GM18867 (cell line): ENCODE results near the gene TMEM258.
A peak's percentile ranks its signal among the peaks of the same experiment; 100 is the strongest.

ENCODE experiments used
- ATAC-seq: cut with Tn5 transposase; IDR thresholded peaks from one replicate; pipeline ENCODE4 v1.9.1; 2021; ENCODE audit warnings: mild to moderate bottlenecking, moderate library complexity; ENCODE audit not compliant: unreplicated experiment

The TMEM258 gene

DNA sequence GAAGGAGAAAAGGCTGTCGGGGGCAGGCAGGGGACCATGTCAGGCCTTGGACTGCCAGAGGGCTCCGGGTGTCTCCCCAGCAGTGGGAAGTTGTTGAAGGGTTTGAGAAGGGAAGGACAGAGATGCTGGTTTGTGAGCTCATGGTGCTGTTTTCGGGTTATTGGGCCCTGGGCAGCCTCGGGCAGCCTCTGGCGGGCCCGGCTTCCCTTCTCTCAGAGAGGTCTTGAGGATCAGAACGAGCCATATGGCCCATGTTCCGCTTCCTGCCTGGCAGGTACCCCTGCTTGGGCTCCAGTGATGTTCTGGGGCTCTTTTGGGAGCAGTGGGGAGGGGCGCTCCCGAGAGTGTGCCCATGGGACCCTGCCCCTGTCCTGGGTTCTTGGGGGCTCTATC is 30.2 kb downstream of the TMEM258 start:
- ATAC-seq: no peak

DNA sequence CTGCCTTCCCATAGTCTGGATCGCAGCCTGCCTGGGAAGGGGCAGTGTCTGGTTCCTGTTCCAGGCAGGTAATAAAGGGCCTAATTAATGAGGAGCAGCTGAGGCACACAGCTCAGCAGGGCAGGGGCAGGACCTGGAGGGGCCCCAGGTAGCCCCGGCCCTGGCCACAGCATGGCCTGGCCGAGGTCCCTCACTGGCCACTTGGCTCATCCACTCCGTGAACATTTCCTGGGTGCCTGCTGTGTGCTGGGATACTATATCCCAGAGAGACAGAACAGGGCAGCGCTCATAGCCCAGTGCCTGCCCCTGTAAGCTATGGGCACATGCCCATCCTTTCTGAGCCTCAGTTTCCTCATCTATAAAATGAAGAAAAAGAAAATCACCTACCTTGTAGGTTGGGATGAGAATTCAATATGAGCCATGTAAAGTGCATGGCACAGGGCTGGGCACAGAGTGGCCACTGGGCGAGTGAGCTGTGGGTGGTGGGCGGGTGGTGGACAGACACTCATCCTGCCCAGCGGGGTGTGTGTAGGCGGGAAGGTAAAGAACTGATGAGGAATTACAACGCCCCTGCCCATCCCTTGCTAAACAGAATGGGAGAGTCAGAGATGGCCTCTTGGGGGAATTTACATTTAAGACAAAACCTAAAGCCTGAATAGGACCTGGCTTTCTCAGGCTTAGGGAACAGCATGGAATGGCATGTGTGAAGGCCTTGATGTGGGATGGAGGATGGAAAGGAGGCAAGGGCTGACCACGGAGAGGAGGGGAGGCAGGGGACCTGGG is 30.8 kb downstream of the TMEM258 start:
- no peak for ATAC-seq

DNA sequence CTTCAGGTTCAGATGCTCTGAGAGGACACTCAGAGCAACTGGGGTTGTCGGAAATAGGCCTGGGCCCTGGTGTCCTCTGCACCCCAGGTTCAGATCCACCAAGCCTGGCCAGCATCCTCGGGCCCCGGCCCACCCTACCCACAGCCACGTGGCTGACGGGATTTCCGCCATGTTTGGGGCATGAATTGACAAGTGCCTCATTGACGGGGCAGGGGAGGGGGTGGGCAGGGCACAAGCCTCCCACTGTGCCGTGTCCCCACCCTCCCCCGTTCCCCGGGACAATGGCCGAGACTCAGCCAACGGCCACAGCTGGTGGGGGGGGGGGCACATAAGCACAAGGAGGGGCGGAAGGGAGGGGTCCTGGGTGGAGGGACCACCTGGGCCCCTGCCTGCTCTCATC is 31.5 kb downstream of the TMEM258 start:
- no peak for ATAC-seq

DNA sequence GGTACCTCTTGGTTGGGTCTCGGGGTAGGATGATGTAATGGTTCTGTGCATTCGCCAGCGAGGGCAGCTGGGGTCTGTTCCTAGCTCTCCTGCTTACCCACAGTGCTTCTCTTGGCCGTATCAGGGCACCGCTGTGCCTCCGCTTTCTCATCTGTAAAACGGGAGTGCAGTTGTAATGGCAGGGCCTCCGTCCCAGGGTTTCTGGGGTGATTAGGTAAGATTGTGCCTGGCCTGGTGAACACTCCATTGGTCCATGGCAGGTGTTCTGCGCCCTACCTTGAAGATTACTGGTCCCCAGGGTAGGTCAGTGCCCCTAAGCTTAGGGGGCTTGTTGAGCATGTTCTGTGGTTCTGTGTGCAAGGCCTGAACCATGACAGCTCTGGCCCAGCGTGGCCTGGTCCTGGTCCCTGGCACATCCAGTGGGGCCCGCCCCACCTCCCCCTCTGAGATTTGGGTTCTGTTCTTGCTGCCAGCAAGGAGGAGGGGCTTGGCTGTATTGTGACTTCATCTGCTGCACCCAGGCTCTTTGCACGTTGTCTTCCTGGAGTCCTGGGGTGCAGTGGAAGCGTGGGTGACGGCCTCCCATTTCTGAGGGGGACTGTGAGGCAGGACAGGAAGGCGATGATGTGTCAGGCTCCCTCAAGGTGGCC is 35.1 kb downstream of the TMEM258 start:
- no peak for ATAC-seq

DNA sequence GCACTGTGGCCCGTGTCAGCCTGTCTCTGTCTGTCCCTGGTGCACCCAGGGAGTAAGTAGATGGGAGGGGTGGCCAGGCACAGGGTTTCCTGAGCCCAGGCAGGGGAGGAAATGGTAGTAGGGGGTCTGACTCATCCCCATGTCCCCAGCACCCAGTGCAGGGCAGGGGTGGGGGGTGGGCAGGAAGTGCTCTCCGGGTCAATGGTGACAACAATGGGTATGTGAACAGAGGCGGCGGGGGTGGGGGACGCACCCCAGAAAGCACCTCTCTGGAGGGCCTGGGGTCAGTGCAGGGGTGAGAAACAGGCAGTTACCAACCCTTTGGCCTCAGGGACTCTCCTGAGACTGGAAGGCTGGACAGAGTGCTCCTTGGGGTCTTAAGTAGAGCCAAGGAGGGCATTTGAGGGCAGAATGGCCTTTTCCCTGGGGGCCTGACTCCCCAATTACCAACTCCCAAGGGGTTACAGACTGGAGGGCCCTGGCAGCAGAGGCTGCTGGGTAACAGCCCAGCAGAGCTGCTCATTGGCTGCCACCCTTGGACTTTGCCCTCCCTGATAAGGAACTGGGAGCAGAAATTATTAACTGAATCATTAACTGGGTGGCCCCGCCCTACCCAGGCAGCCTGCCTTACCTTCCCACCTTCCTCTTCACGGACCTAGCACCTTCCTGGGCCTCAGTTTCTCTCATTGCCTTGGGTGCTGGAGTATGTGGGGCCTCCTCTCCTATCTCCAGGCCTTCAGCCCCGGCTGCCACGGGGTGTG is 35.8 kb downstream of the TMEM258 start:
- ATAC-seq: no peak

GRCh38 chr11:61756147-61756451 is 36.3 kb downstream of the TMEM258 start:
- no peak for ATAC-seq

DNA sequence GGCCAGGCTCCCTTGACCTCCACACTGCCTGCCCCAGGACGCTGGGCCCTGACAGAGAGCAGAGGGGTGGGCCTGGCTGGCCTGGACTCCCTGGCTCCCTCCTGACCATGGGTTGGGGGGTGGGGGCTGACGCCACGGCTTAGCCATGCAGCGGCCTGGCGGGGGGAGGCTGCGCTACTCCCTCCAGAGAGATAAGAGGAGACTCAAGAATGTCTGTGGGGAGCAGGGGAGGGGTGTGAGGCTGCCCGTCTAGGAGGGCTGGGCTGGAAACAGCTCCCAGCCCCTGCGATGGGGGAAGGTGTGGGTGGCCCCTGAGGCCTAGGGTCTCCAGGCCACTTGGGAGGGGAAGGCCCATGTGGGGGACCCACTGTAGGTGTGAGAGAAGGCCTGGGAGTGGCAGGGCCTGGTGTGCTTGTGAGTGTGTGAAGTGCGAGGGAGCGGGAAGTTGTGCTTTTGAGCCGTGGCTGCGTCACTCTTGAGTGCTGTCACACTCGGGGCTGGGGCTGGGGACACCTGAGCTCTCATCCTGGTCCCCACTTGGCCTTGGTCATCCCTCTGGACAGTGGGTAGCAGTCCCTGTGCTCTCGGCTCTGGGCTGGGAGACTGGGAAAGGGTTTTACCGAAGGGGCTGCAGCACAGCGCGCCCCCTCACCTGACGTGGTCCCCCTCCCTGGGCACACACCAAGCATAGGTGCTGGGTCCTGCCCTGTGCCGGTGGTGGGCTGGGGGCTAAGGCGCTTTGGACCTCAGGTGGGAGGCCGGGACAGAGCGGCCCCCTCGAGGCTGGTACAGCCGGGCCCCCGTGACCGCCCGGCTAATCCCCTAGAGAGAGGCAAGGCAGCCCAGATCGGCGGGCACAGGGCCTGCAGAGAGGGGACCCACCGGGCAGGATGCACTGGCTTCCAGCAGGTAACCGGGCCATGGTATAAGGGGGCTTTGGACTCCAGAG is 37.6 kb downstream of the TMEM258 start:
- ATAC-seq: no peak

DNA sequence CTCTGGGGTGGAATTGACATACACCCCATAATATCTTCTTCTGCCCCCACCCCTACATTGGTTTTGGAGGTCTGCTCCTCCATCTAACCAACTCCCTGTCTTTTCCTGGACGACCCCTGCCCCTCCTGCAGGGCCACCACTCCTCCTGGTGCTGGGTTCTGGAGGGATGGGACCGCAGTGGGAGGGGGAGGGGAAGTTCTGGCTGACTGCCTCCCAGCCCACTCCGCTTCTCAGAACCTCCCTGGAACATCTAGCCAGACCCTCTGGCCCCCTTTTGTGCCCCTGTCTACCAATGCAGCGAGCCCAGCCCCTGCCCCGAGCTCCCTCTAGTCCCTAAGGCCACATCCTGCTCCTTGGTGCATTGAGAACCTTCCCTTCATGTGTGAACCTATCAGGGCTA is 38.7 kb downstream of the TMEM258 start:
- no peak for ATAC-seq

GRCh38 chr11:61752925-61753521 is 39.4 kb downstream of the TMEM258 start:
- ATAC-seq: no peak

GRCh38 chr11:61752117-61752924 is 40.1 kb downstream of the TMEM258 start, which contains the start of gene MYRF:
MYRF (plus strand) TSS chr11:61752636; CDS start chr11:61752745, 109 bp downstream.
- no peak for ATAC-seq

DNA sequence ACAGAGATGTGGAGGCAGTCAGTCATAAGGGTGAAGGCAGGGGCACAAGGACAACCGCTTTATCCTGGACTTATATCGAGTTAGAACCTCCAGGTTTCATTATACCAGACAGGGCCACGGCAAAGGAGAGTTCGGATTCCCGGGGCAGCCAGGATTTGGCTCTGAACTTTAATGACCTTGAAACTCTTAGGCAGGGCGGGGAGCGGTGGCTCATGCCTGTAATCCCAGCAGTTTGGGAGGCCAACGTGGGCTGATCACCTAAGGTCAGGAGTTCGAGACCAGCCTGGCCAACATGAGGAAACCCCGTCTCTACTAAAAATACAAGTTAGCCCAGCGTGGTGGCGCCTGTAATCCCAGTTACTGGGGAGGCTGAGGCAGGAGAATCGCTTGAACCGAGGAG is 41.0 kb downstream of the TMEM258 start:
- no peak for ATAC-seq

- no peak for ATAC-seq
Measured at GRCh38 chr11:61750631-61751273, 41.6 kb downstream of the TMEM258 start.

DNA sequence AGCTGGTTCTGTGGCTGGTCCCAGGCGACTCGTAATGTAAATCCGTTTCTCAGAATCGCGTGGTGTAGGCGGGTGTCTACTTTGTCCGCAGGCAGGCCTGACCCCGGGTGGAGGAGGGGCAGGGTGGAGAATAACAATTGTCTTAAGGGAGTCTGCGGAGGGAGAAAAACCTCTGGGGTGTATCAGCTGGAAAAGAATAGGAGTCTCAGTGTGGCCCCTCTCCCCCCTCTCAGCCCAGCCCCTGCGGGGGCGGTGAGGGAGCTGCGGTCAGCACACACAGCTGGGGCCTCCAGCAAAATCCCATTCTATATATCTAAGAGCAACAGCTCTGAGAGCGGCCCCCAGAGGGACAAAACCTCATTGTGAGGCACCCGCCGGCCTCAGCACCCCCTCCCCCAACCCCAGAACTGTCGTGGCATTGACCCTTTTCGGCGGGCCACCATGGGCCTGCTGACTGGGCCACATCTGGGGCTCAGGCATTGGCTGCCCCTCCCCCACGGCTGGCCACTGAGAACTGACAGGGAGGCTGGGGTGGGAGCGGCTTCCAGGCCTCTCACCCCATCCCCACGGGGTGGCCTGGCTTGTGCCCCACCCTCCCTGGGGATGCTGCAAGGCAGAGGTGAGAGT is 42.7 kb downstream of the TMEM258 start:
- ATAC-seq: no peak

- ATAC-seq: no peak
Measured at GRCh38 chr11:61747967-61748285, 44.5 kb downstream of the TMEM258 start.

- peak; percentile 65 for ATAC-seq
Measured at GRCh38 chr11:61747192-61747966, 45.0 kb downstream of the TMEM258 start.

- ATAC-seq: no peak
Measured at GRCh38 chr11:61746442-61747191, 45.8 kb downstream of the TMEM258 start.

DNA sequence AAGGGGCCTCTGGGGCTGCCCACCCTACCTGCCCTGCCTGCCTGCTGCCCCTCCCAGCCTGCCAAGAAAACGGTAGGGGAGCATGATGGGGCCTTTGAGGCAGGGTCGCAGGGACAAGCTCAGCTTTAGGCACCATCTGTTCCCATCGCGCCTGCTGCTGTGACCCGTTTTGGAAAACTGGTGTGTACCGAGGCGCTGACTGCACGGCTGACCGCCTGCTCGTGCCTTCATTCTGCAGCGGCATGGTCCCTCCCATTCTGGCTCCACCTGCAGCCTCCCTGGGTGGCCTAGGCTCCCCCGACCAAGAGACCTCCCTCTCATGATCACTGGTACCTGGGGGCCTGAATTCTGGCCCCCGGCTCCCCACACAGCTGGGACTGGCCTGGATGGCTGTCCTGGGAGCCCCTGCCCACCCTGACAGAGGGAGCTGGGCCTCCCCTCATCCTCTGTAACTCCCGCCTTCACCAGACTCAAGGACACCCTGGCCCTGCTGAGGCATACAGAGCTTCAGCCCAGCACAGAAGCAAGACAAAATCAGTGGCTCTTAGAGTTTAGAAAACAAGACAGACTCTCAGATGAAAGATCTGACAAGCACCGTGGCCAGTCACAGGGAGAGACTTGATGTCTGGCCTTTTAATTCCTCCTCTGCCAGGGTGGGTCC is 46.5 kb downstream of the TMEM258 start:
- no peak for ATAC-seq
